Lower lobe of right lung (tissue), 2 donors: Measurements from ENCODE around the gene MPP3. TPM values are rescaled to one million over a fixed set of nuclear protein-coding genes. Genes with fewer than 3 reads are reported as not detected.

Source experiments
- ATAC-seq, 2 donors: fragments of 200-7000 bp; cut with Tn5 transposase; one replicate each; pipeline ENCODE4 v1.9.1; 2020 to 2022; ENCODE audit warnings: mild to moderate bottlenecking in 2 of 2, moderate library complexity in 2 of 2
- DNase-seq: peaks from one replicate; pipeline ENCODE4 v3.0.0-alpha.2; 2020
- H3K27ac ChIP-seq: fragments of 200-600 bp; one replicate; pipeline ENCODE4 v1.8.0; 2022
- H3K27me3 ChIP-seq: fragments of 200-600 bp; one replicate; pipeline ENCODE4 v1.8.0; 2022; ENCODE audit warnings: low read depth
- H3K36me3 ChIP-seq: fragments of 200-600 bp; one replicate; pipeline ENCODE4 v1.8.0; 2022; ENCODE audit warnings: mild to moderate bottlenecking
- H3K4me1 ChIP-seq: fragments of 200-600 bp; one replicate; pipeline ENCODE4 v1.8.0; 2022
- H3K4me3 ChIP-seq: fragments of 200-600 bp; one replicate; pipeline ENCODE4 v1.8.0; 2022; ENCODE audit warnings: mild to moderate bottlenecking
- H3K9me3 ChIP-seq: fragments of 200-600 bp; one replicate; pipeline ENCODE4 v1.8.0; 2022
- CTCF ChIP-seq: fragments of 200-600 bp; IDR thresholded peaks from one replicate; pipeline ENCODE4 v1.8.0; 2022; ENCODE audit warnings: antibody characterized with exemption, mild to moderate bottlenecking
- intact Hi-C: fragments of 100-400 bp; cut with DNase I; formaldehyde crosslinking; loops from one replicate; pipeline ENCODE4 v1.11.0; 2022
- total RNA-seq: library from RNA; stranded (reverse); fragmentation: NEBNext Ultra II Directional; extraction: Animal tissue kit (Norgen Biotek cat#: 25700); gene quantifications from one replicate; pipeline ENCODE4 v1.2.1, GENCODE V29; 2021
- donor health status: DM: no; HTN: yes; CAD: no; lungs with severe emphysema.

The MPP3 gene
- total RNA-seq, 1 donor from 2014 or later: 19.2 TPM

DNA sequence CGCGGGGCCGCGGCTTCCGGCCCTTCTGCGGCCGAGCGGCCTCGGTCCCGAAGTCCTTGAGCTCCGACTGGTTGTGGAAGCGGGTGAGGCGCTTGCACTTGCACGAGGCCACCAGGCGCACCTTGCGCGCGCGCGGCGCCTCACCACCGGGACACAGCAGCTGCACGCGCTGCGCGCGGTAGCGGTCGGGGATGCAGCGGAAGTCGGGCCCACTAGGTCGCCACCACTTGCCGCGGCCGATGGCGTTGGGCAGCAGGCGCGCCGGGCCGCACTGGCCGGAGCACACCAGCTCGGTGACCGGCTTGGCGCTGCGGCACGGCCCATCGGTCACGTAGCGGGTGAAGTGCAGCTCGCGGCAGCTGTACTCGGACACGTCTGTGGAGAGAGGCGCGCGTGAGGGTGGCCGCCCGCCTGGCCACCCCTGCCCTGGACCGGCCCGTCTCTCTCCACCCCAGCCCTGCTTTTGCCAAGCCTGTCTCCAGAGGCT, 77.5 kb downstream of the MPP3 start:
- TF ChIP-seq CTCF: no peak
- no peak for DNase-seq
- no peak for ATAC-seq
- no peaks in the 10 kb centered on the region for H3K9me3 ChIP-seq
- H3K4me1 ChIP-seq: peaks cover 19% of the 10 kb centered on the region
- no peaks in the 10 kb centered on the region for H3K36me3 ChIP-seq
- no peak overlapping the region for H3K27ac ChIP-seq
- peaks cover 42% of the 10 kb centered on the region for H3K27me3 ChIP-seq
- H3K4me3 ChIP-seq: peak overlapping the region; percentile 25
- intact Hi-C loops: no loop called here

- H3K4me1 ChIP-seq: peaks cover 19% of the 10 kb centered on the region
- H3K27me3 ChIP-seq: peaks cover 44% of the 10 kb centered on the region
- no peaks in the 10 kb centered on the region for H3K9me3 ChIP-seq
- intact Hi-C loops: no loop called here
- no peak for DNase-seq
- H3K27ac ChIP-seq: no peak overlapping the region
- TF ChIP-seq CTCF: no peak
- peak overlapping the region; percentile 25 for H3K4me3 ChIP-seq
- no peaks in the 10 kb centered on the region for H3K36me3 ChIP-seq
- ATAC-seq: no peak
These were observed 78.0 kb downstream of the MPP3 start for GRCh38 chr17:43754947-43755346.

GRCh38 chr17:43753493-43754129, 79.3 kb downstream of the MPP3 start:
- ATAC-seq (no peak), DNase-seq (no peak)
- H3K27me3 ChIP-seq: peaks cover 42% of the 10 kb centered on the region
- no peak overlapping the region for H3K27ac ChIP-seq
- peaks cover 19% of the 10 kb centered on the region for H3K4me1 ChIP-seq
- intact Hi-C loops: no loop called here
- H3K4me3 ChIP-seq: no peak overlapping the region
- no peaks in the 10 kb centered on the region for H3K36me3 ChIP-seq
- no peak for TF ChIP-seq CTCF
- H3K9me3 ChIP-seq: no peaks in the 10 kb centered on the region

Other genes starting within 250 kb of the MPP3 start
- gene MEOX1, start 171.2 kb downstream of the MPP3 start, total RNA-seq: 0.86 TPM
- not detected for gene SOST, start 74.4 kb downstream of the MPP3 start, total RNA-seq
- gene DUSP3, start 54.2 kb downstream of the MPP3 start, total RNA-seq: 92.9 TPM
- gene CFAP97D1, start 52.7 kb downstream of the MPP3 start, total RNA-seq: not detected
- 5.7 TPM for gene CD300LG, start 14.0 kb upstream of the MPP3 start, total RNA-seq
- 0.62 TPM for gene MPP2, start 74.4 kb upstream of the MPP3 start, total RNA-seq
- gene PPY, start 109.3 kb upstream of the MPP3 start, total RNA-seq: not detected
- gene PYY, start 120.8 kb upstream of the MPP3 start, total RNA-seq: not detected
- 6.4 TPM for gene NAGS, start 171.5 kb upstream of the MPP3 start, total RNA-seq
- 28.4 TPM for gene TMEM101, start 181.8 kb upstream of the MPP3 start, total RNA-seq
- 39.1 TPM for gene LSM12, start 233.5 kb upstream of the MPP3 start, total RNA-seq
- gene G6PC3, start 237.6 kb upstream of the MPP3 start, total RNA-seq: 40.1 TPM